Right lobe of liver (tissue), 4 donors: ENCODE results near the gene RAD51AP2.
"Not testable (repeated sequence)": the region's sequence is repeated elsewhere in the genome, so short reads cannot be mapped to it uniquely, and the experiment has no call there.

Experiments
- POLR2A ChIP-seq: fragments of 450-650 bp; IDR thresholded peaks from one replicate; pipeline ENCODE4 v1.6.1; 2017; ENCODE audit warnings: antibody characterized with exemption, mild to moderate bottlenecking
- TF ChIP-seq, protein P1 (sequence below), 4 donors: fragments of 200-600 bp in 3 of 4; fragments of 450-650 bp in 1 of 4; IDR thresholded peaks; one replicate each; pipeline versions ENCODE4 v1.5.1 to v1.8.0; 2016 to 2022; ENCODE audit warnings: antibody characterized with exemption in 4 of 4, mild to moderate bottlenecking in 2 of 4
- donor health status: DM: no; HTN: no; CAD: no.
- donor health status: DM: no; HTN: no; CAD: no.
- donor health status: DM: no; HTN: yes; CAD: no.

DNA sequence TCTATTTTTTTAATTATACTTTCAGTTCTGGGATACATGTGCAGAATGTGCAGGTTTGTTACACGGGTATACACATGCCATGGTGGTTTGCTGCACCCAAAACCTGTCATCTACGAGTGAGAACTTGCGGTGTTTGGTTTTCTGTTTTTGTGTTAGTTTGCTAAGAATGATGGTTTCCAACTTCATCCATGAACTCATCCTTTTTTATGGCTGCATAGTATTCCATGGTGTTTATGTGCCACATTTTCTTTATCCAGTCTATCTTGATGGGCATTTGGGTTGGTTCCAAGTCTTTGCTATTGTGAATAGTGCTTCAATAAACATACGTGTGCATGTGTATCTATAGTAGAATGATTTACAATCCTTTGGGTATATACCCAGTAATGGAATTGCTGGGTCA lies 29.6 kb downstream of the RAD51AP2 start:
- TF ChIP-seq, protein P1, sequence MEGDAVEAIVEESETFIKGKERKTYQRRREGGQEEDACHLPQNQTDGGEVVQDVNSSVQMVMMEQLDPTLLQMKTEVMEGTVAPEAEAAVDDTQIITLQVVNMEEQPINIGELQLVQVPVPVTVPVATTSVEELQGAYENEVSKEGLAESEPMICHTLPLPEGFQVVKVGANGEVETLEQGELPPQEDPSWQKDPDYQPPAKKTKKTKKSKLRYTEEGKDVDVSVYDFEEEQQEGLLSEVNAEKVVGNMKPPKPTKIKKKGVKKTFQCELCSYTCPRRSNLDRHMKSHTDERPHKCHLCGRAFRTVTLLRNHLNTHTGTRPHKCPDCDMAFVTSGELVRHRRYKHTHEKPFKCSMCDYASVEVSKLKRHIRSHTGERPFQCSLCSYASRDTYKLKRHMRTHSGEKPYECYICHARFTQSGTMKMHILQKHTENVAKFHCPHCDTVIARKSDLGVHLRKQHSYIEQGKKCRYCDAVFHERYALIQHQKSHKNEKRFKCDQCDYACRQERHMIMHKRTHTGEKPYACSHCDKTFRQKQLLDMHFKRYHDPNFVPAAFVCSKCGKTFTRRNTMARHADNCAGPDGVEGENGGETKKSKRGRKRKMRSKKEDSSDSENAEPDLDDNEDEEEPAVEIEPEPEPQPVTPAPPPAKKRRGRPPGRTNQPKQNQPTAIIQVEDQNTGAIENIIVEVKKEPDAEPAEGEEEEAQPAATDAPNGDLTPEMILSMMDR (IDR thresholded peaks at IDR 0.05): not testable (repeated sequence)
- TF ChIP-seq POLR2A: not testable (repeated sequence)
